HG03571 (cell line): ENCODE results near the gene HHATL.

ENCODE experiments used
- ATAC-seq: cut with Tn5 transposase; IDR thresholded peaks from one replicate; pipeline ENCODE4 v1.9.1; 2021; ENCODE audit not compliant: unreplicated experiment

HHATL gene

GRCh38 chr3:42713747-42714146, 11.1 kb upstream of the HHATL start:
- ATAC-seq, result no peak

- ATAC-seq, result no peak
These were observed 10.2 kb upstream of the HHATL start for GRCh38 chr3:42712688-42713372.

- no peak for ATAC-seq
These were observed 9.7 kb upstream of the HHATL start for GRCh38 chr3:42712344-42712648.

GRCh38 chr3:42711491-42712343, 9.1 kb upstream of the HHATL start:
- no peak for ATAC-seq

- no peak for ATAC-seq
These were observed 7.9 kb upstream of the HHATL start for GRCh38 chr3:42710323-42711021.

- ATAC-seq, result no peak
These were observed 7.0 kb upstream of the HHATL start for GRCh38 chr3:42709621-42710020.

GRCh38 chr3:42708611-42709151, 6.1 kb upstream of the HHATL start:
- no peak for ATAC-seq

- ATAC-seq, result no peak
These were observed 5.2 kb upstream of the HHATL start for GRCh38 chr3:42707620-42708355.

- ATAC-seq, result no peak
These were observed 4.4 kb upstream of the HHATL start for GRCh38 chr3:42706721-42707619.

GRCh38 chr3:42705962-42706585, 3.5 kb upstream of the HHATL start:
- no peak for ATAC-seq

- no peak for ATAC-seq
These were observed 2.6 kb upstream of the HHATL start for GRCh38 chr3:42705058-42705767.

- ATAC-seq, result no peak
These were observed 1.7 kb upstream of the HHATL start for GRCh38 chr3:42704136-42704841.

- ATAC-seq, result no peak
These were observed 1.1 kb upstream of the HHATL start for GRCh38 chr3:42703695-42704025.

GRCh38 chr3:42702982-42703694, 540 bp upstream of the HHATL start:
- no peak for ATAC-seq

- no peak for ATAC-seq
These were observed 1.1 kb downstream of the HHATL start for GRCh38 chr3:42701371-42702065.

GRCh38 chr3:42700366-42701288, 2.0 kb downstream of the HHATL start:
- ATAC-seq, result no peak
